Stimulated activated naive CD8-positive, alpha-beta T cell treated with anti-CD3 and anti-CD28 coated beads, Interleukin-15, amount 100 ng/mL, for 72 hours (primary cell): Measurements from ENCODE around the gene ADGRB3.
"Not testable (repeated sequence)": the region's sequence is repeated elsewhere in the genome, so short reads cannot be mapped to it uniquely, and the experiment has no call there.

Experiments
- ATAC-seq: fragments of 150-1000 bp; cut with Tn5 transposase; 2 replicates; pipeline ENCODE4 v1.10.0; 2021; ENCODE audit warnings: mild to moderate bottlenecking, moderate library complexity
- DNase-seq, 2 donors: peaks; one replicate each; pipeline ENCODE4 v3.0.0; 2021 to 2022
- H3K27ac Mint-ChIP-seq, 2 donors: one replicate each; pipeline ENCODE4 v1.8.0; 2022; ENCODE audit warnings: mild to moderate bottlenecking in 2 of 2, mixed read lengths in 2 of 2, moderate library complexity in 2 of 2
- H3K27me3 Mint-ChIP-seq: one replicate; pipeline ENCODE4 v1.8.0; 2022; ENCODE audit warnings: mixed read lengths
- H3K4me1 Mint-ChIP-seq: one replicate; pipeline ENCODE4 v1.8.0; 2022; ENCODE audit warnings: mild to moderate bottlenecking, mixed read lengths
- H3K4me3 Mint-ChIP-seq, 2 donors: one replicate each; pipeline ENCODE4 v1.8.0; 2022; ENCODE audit warnings: mild to moderate bottlenecking in 2 of 2, mixed read lengths in 2 of 2, moderate library complexity in 1 of 2
- H3K9me3 Mint-ChIP-seq, 2 donors: one replicate each; pipeline ENCODE4 v1.8.0; 2022; ENCODE audit warnings: mixed read lengths in 2 of 2

Gene ADGRB3

GRCh38 chr6:69422475-69422874 is 787.4 kb downstream of the ADGRB3 start:
- no peak for DNase-seq
- H3K4me1 Mint-ChIP-seq: no peaks in the 10 kb centered on the region
- ATAC-seq: no peak
- H3K27ac Mint-ChIP-seq: no peak overlapping the region
- H3K27me3 Mint-ChIP-seq: no peaks in the 10 kb centered on the region
- no peak overlapping the region for H3K4me3 Mint-ChIP-seq
- peaks cover 0 to 6% of the 10 kb centered on the region in 2 donors for H3K9me3 Mint-ChIP-seq

DNA sequence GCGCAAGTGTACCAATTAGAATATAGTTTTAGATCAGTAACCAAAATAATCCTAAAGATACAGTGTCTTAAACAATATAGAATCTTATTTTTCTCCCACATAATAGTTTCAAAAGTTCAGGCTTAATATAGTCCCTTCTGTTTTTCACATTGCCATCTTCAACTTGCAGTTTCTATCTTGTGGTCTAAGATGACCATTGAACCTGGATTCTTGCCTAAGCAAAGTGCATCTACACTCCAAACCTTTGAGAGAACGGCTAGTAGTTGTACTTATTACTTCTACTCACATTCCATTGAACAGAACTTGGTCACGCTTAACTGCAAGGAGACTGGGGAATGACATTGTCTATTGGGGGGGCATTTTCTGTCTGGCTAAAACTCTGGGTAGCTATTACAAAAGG is 788.7 kb downstream of the ADGRB3 start:
- Mint-ChIP-seq H3K4me1 (no peaks in the 10 kb centered on the region), H3K9me3 (no peaks in the 10 kb centered on the region), H3K27me3 (no peaks in the 10 kb centered on the region), H3K27ac (no peak overlapping the region), H3K4me3 (no peak overlapping the region)
- DNase-seq (no peak), ATAC-seq (no peak)

DNA sequence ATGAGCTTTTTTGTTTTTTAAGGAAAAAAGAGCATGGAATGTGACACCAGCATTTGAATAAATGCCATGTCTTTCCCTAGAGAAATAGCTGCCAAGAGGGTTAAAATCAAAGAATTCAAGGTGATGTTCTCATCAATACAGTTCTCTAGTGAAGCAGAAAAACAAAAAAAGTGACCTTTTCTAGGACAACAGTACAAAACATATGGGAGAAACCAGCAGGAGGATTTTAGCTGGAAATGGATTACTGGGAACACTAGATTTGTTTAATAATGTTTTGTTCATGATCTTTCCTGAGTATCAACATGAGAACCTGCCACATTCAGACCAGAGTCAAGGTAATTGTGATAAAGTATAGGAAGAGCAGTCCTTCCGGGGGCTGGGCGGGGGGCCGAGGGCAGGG is 789.5 kb downstream of the ADGRB3 start:
- no peaks in the 10 kb centered on the region for H3K4me1 Mint-ChIP-seq
- DNase-seq: no peak
- H3K4me3 Mint-ChIP-seq: no peak overlapping the region
- no peaks in the 10 kb centered on the region for H3K27me3 Mint-ChIP-seq
- no peak for ATAC-seq
- no peaks in the 10 kb centered on the region for H3K9me3 Mint-ChIP-seq
- no peak overlapping the region for H3K27ac Mint-ChIP-seq

DNA sequence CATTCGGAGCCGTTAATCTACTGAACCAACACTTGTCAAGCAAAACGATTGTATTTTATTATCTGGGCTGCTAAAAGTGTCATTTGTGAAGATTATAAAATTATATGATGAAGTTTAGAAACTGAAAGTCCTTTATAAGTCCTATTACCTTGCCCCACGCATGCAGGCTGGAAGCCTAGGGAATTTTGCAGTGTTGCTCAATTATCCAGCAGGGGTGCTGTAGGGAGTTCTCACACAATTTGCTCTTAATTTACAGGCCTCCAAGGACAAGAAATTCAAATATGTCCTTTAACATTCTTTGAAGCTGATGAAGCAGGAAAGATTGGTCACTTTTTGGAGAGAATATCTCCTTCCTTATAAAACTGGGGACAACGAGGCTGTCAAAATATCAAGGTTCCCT is 792.8 kb downstream of the ADGRB3 start:
- no peak overlapping the region for H3K27ac Mint-ChIP-seq
- no peaks in the 10 kb centered on the region for H3K9me3 Mint-ChIP-seq
- no peak for ATAC-seq
- no peak for DNase-seq
- H3K27me3 Mint-ChIP-seq: no peaks in the 10 kb centered on the region
- no peaks in the 10 kb centered on the region for H3K4me1 Mint-ChIP-seq
- no peak overlapping the region for H3K4me3 Mint-ChIP-seq

- H3K4me1 Mint-ChIP-seq, H3K27ac Mint-ChIP-seq, H3K9me3 Mint-ChIP-seq, H3K27me3 Mint-ChIP-seq, H3K4me3 Mint-ChIP-seq, ATAC-seq, DNase-seq: not testable (repeated sequence)
Measured at GRCh38 chr6:69432168-69432567, 797.1 kb downstream of the ADGRB3 start.

- H3K4me1 Mint-ChIP-seq, H3K4me3 Mint-ChIP-seq, H3K9me3 Mint-ChIP-seq, H3K27ac Mint-ChIP-seq, ATAC-seq, DNase-seq, H3K27me3 Mint-ChIP-seq: not testable (repeated sequence)
Measured at GRCh38 chr6:69433116-69433515, 798.0 kb downstream of the ADGRB3 start.

DNA sequence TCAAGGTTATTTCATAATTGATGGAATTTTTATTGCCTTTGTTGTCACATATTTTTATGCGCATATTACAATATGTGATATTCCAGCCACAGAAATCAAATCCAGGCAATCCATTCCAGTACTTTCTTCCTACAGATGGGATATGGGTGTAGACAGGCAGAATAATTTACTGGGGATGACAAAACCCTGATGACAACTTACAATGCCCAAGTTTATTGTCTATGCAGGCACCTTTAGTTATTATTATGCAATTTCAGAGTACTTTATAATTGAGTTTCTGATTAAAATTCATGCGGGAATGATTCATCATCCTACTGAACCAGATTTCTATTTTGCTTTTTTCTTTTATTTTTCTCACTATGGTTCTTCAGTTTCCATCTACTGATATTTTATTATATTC is 803.0 kb downstream of the ADGRB3 start:
- DNase-seq (no peak), ATAC-seq (no peak)
- H3K4me3 Mint-ChIP-seq: no peak overlapping the region
- H3K27me3 Mint-ChIP-seq: no peaks in the 10 kb centered on the region
- no peaks in the 10 kb centered on the region for H3K4me1 Mint-ChIP-seq
- H3K9me3 Mint-ChIP-seq: peaks cover 0 to 14% of the 10 kb centered on the region in 2 donors
- no peak overlapping the region for H3K27ac Mint-ChIP-seq
